IgD-negative memory B cell (primary cell): ENCODE data around the gene TRIM46. TPM values are rescaled to one million over a fixed set of nuclear protein-coding genes. Genes with fewer than 3 reads are reported as not detected.
"Not testable (repeated sequence)": the region's sequence is repeated elsewhere in the genome, so short reads cannot be mapped to it uniquely, and the experiment has no call there.

Experiments used
- H3K27ac Mint-ChIP-seq, 3 donors: one replicate each; pipeline ENCODE4 v1.8.0; 2020 to 2022; ENCODE audit warnings: mild to moderate bottlenecking in 3 of 3, mixed read lengths in 3 of 3, moderate library complexity in 1 of 3
- H3K27me3 Mint-ChIP-seq: one replicate; pipeline ENCODE4 v1.8.0; 2021; ENCODE audit warnings: mixed read lengths
- H3K36me3 Mint-ChIP-seq: one replicate; pipeline ENCODE4 v1.8.0; 2020; ENCODE audit warnings: mild to moderate bottlenecking, mixed read lengths
- H3K4me1 Mint-ChIP-seq, 3 donors: one replicate each; pipeline ENCODE4 v1.8.0; 2020 to 2022; ENCODE audit warnings: mixed read lengths in 3 of 3, mild to moderate bottlenecking in 1 of 3
- H3K4me3 Mint-ChIP-seq, 4 donors: one replicate each; pipeline ENCODE4 v1.8.0; 2020 to 2022; ENCODE audit warnings: mild to moderate bottlenecking in 4 of 4, mixed read lengths in 4 of 4, moderate library complexity in 3 of 4
- H3K9me3 Mint-ChIP-seq, 3 donors: one replicate each; pipeline ENCODE4 v1.8.0; 2020 to 2021; ENCODE audit warnings: mixed read lengths in 3 of 3, mild to moderate bottlenecking in 1 of 3
- polyA plus RNA-seq: library from polyadenylated mRNA; unstranded; fragments of 300-500 nt; fragmentation: Illumina TruSeq; gene quantifications from one replicate; pipeline ENCODE4 v1.2.3, GENCODE V29; 2021

TRIM46 gene
- polyA plus RNA-seq, 1 donor from 2014 or later: 0.14 TPM

- Mint-ChIP-seq H3K4me1 (peaks cover 10 to 17% (median 17%) of the 10 kb centered on the region in 3 donors), H3K36me3 (peaks cover 1% of the 10 kb centered on the region), H3K27me3 (no peaks in the 10 kb centered on the region), H3K27ac (peak overlapping the region; percentile 71 to 95 (median 80)), H3K4me3 (peak overlapping the region; percentile 25 to 86 (median 64)), H3K9me3 (no peaks in the 10 kb centered on the region)
Observed at GRCh38 chr1:155184835-155185782, 11.5 kb downstream of the TRIM46 start.

GRCh38 chr1:155185783-155186066 is 12.1 kb downstream of the TRIM46 start:
- H3K36me3 Mint-ChIP-seq: peaks cover 1% of the 10 kb centered on the region
- peak overlapping the region; percentile 45 to 80 (median 71) for H3K27ac Mint-ChIP-seq
- H3K4me1 Mint-ChIP-seq: peaks cover 10 to 17% (median 17%) of the 10 kb centered on the region in 3 donors
- H3K27me3 Mint-ChIP-seq: no peaks in the 10 kb centered on the region
- H3K4me3 Mint-ChIP-seq: peak overlapping the region in 2 of 4 donors; percentile 43 to 84
- H3K9me3 Mint-ChIP-seq: no peaks in the 10 kb centered on the region

GRCh38 chr1:155186067-155186793 is 12.6 kb downstream of the TRIM46 start:
- Mint-ChIP-seq H3K9me3 (no peaks in the 10 kb centered on the region), H3K27me3 (no peaks in the 10 kb centered on the region), H3K4me3 (peak overlapping the region in 1 of 4 donors; percentile 26), H3K27ac (peak overlapping the region in 2 of 3 donors; percentile 62 to 71), H3K36me3 (peaks cover 1% of the 10 kb centered on the region), H3K4me1 (peaks cover 10 to 17% (median 17%) of the 10 kb centered on the region in 3 donors)

GRCh38 chr1:155186794-155187455 is 13.3 kb downstream of the TRIM46 start:
- Mint-ChIP-seq H3K36me3 (peaks cover 1% of the 10 kb centered on the region), H3K4me1 (peaks cover 10 to 17% (median 17%) of the 10 kb centered on the region in 3 donors), H3K9me3 (no peaks in the 10 kb centered on the region), H3K4me3 (peak overlapping the region in 2 of 4 donors; percentile 26 to 80), H3K27me3 (no peaks in the 10 kb centered on the region), H3K27ac (peak overlapping the region in 1 of 3 donors; percentile 62)

- H3K4me1 Mint-ChIP-seq: peaks cover 10 to 19% (median 19%) of the 10 kb centered on the region in 3 donors
- peaks cover 1% of the 10 kb centered on the region for H3K36me3 Mint-ChIP-seq
- no peaks in the 10 kb centered on the region for H3K27me3 Mint-ChIP-seq
- H3K4me3 Mint-ChIP-seq: no peak overlapping the region
- no peaks in the 10 kb centered on the region for H3K9me3 Mint-ChIP-seq
- peak overlapping the region in 2 of 3 donors; percentile 62 to 67 for H3K27ac Mint-ChIP-seq
Observed at GRCh38 chr1:155187456-155187891, 13.8 kb downstream of the TRIM46 start.

- peak overlapping the region in 2 of 4 donors; percentile 2 to 34 for H3K4me3 Mint-ChIP-seq
Observed at GRCh38 chr1:155188268-155188667, 14.6 kb downstream of the TRIM46 start.

GRCh38 chr1:155189926-155190325 is 16.3 kb downstream of the TRIM46 start:
- H3K4me3 Mint-ChIP-seq, H3K27ac Mint-ChIP-seq, H3K27me3 Mint-ChIP-seq, H3K36me3 Mint-ChIP-seq, H3K9me3 Mint-ChIP-seq: not testable (repeated sequence)
- peaks cover 12 to 26% (median 22%) of the 10 kb centered on the region in 3 donors for H3K4me1 Mint-ChIP-seq

More at GRCh38 chr1:155188268-155188667, 14.6 kb downstream of the TRIM46 start:
- Mint-ChIP-seq H3K27ac (peak overlapping the region in 1 of 3 donors; percentile 2), H3K9me3 (no peaks in the 10 kb centered on the region), H3K36me3 (peaks cover 1% of the 10 kb centered on the region), H3K27me3 (no peaks in the 10 kb centered on the region), H3K4me1 (peaks cover 10 to 19% (median 19%) of the 10 kb centered on the region in 3 donors)

GRCh38 chr1:155191904-155192303 is 18.3 kb downstream of the TRIM46 start:
- H3K4me3 Mint-ChIP-seq: peak overlapping the region in 2 of 4 donors; percentile 79
- no peaks in the 10 kb centered on the region for H3K27me3 Mint-ChIP-seq
- H3K27ac Mint-ChIP-seq: no peak overlapping the region
- no peaks in the 10 kb centered on the region for H3K9me3 Mint-ChIP-seq
- H3K36me3 Mint-ChIP-seq: peaks cover 1% of the 10 kb centered on the region
- H3K4me1 Mint-ChIP-seq: peaks cover 5 to 16% (median 16%) of the 10 kb centered on the region in 3 donors

- Mint-ChIP-seq H3K9me3 (no peaks in the 10 kb centered on the region), H3K4me3 (peak overlapping the region; percentile 79 to 97 (median 83)), H3K4me1 (peaks cover 5 to 16% (median 15%) of the 10 kb centered on the region in 3 donors), H3K27me3 (no peaks in the 10 kb centered on the region), H3K27ac (no peak overlapping the region), H3K36me3 (peaks cover 1% of the 10 kb centered on the region)
Observed at GRCh38 chr1:155192346-155193274, 19.0 kb downstream of the TRIM46 start.

GRCh38 chr1:155193275-155193990 is 19.8 kb downstream of the TRIM46 start:
- Mint-ChIP-seq H3K4me3 (peak overlapping the region; percentile 65 to 97 (median 92)), H3K27ac (peak overlapping the region; percentile 80 to 98 (median 95)), H3K9me3 (no peaks in the 10 kb centered on the region), H3K27me3 (no peaks in the 10 kb centered on the region), H3K4me1 (peaks cover 5 to 15% (median 12%) of the 10 kb centered on the region in 3 donors), H3K36me3 (no peaks in the 10 kb centered on the region)

GRCh38 chr1:155193991-155194240 is 20.3 kb downstream of the TRIM46 start:
- Mint-ChIP-seq H3K4me3 (peak overlapping the region; percentile 65 to 97 (median 92)), H3K4me1 (peaks cover 5 to 15% (median 12%) of the 10 kb centered on the region in 3 donors), H3K27ac (peak overlapping the region; percentile 80 to 98 (median 95))
- H3K27me3 Mint-ChIP-seq, H3K9me3 Mint-ChIP-seq, H3K36me3 Mint-ChIP-seq: not testable (repeated sequence)

GRCh38 chr1:155195201-155196102 is 21.8 kb downstream of the TRIM46 start:
- H3K27me3 Mint-ChIP-seq: no peaks in the 10 kb centered on the region
- H3K27ac Mint-ChIP-seq: peak overlapping the region in 2 of 3 donors; percentile 59 to 80
- no peaks in the 10 kb centered on the region for H3K36me3 Mint-ChIP-seq
- no peaks in the 10 kb centered on the region for H3K9me3 Mint-ChIP-seq
- H3K4me1 Mint-ChIP-seq: peaks cover 5 to 15% (median 12%) of the 10 kb centered on the region in 3 donors
- peak overlapping the region; percentile 65 to 87 (median 76) for H3K4me3 Mint-ChIP-seq
